HG03196 (cell line): ENCODE results near the gene GAPT.
"Not testable (repeated sequence)": the region's sequence is repeated elsewhere in the genome, so short reads cannot be mapped to it uniquely, and the experiment has no call there.

Experiments used
- ATAC-seq: cut with Tn5 transposase; IDR thresholded peaks from one replicate; pipeline ENCODE4 v1.9.1; 2021; ENCODE audit not compliant: unreplicated experiment

Gene GAPT

DNA sequence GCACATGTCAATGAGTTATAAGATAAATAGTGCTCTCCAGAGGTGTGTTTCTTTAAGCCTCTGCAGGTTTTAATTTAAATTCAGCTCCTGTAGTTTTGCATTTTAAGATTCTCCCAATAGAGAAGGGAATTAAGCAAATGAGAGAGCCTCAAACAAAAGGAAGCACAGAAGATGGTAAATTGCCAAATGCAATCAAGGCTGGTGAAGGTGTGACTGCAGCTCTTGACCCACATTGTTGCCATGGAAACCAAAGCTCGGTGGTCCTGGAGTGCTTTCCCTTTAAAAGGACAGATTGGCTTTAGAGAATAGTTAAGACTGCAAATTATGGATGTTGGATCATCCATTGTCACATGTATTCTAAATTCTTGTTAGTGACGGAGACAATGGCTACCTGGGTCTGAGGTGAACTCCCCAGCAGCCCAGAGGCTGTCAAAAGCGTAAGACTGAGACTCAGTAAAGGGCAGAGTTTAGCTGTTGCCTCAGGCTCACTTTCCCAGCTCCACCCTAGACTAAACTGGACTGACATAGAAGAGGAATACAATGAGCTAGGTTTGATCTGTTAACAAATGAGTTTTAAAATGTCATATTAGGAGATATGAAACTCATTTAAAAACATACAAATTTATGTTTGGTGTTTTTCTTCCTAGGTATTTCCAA, 12.3 kb downstream of the GAPT start:
- no peak for ATAC-seq

DNA sequence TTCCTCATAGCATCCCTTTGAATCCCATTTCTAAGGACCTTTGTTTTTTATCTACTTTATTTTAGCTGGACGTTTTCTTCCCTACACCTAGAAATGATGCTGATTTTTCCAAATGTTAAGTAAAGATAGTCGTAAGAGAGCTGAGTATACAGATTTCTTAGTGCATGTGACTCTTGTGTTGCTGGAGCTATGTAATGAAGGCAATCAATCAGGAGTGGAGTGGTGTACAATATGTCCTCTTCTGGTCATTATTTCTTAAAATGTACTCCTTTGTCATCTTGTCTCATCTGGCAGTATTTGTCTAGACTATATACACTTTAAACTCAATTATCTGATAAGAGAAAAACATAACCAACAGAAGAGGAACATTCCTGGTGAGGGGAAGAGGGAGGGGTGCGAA, 13.5 kb downstream of the GAPT start:
- ATAC-seq = no peak

DNA sequence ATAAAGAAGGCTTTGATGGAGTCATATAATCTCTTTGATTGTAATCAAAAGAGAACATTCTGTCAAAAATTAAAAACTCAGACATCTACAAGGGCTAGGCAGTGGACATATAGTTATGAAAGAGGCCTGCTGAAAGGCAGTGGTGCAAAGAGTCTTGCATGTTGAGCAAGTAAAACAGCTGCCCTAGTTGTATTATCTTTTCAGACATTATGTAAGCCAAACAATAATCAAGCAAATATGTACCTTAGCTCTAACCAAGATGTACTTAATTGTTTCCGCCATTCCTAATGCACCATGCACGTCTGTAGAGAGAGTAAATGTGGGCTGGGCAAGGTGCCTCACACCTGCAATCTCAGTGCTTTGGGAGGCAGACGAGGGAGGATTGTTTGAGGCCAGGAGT, 14.3 kb downstream of the GAPT start:
- no peak for ATAC-seq

DNA sequence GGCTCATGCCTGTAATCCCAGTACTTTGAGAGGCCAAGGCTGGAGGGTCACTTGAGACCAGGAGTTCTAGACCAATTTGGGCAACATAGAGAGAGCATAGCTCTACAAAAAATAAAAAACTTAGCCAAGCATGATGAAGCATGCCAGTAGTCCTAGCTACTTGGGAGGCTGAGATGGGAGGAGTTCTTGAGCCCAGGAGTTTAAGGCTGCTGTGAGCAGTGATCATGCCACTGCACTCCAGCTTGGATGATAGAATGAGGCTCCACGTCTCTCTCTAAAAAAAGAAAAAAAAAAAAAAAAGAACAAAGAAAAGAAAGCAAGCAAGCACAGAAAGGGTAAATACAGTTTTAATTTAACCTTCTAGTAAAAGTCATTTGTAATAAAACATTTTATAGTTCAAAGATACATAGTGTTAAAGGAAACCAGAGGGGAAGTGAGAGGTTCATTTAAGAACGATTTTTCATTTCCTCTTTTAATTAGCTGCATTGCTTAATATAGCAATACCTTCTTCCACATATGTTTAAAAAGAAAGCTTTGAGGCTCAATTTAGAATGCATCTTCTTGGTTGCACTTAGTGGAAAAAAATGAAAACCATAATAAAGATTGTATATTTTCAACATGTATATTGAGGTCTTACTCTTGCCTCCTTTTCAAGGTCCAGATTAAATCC, 14.9 kb downstream of the GAPT start:
- ATAC-seq = peak; percentile 59

DNA sequence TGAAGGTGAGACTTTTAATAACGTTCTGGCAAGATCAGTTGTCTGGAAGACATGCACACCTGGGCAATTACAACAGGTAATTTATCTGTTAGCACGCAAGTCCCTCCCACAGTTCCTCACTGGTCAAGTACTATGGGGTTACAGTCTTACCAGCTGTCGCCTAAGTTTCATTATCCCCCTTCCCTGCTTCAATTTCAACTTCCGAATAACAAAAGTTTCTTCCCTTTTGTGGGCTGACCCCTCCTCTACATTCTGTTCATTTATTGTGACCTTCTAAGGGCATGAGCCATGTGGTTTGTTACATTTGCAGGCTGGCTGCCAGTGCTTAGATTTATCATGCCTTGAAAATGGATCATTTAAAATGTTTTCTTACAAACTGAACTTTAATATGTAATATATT, 16.5 kb downstream of the GAPT start:
- no peak for ATAC-seq

DNA sequence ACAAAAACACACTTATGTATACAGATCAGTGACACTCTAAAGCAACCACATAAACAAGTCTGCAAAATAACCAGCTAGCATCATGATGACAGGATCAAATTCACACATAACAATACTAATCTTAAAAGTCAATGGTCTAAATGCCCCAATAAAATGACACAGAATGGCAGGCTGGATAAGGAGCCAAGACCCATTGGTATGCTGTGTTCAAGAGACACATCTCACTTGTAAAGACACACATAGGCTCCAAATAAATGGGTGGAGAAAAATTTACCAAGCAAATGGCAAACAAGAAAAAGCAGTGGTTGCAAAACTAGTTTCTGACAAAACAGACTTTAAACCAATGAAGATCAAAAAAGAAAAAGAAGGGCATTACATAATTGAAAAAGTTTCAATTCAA, 26.0 kb downstream of the GAPT start:
- no peak for ATAC-seq

DNA sequence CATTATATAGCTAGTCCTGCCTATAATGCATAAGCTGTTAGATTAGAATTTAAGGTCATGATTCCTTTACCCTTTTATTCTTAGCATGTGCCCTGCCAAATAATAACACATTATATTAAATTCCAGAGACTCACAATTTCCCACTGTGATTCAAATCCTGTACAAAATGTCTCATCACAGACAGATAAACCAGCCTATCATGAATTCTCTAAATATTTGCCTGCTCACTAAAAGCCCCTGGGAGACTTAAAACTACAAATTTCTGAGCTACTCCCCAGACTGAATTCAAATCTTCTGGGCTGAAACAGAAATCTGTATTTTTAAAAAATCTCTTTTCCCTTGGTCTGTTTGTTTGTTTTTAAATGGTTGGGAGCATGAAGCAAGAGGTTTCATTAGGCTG, 32.7 kb downstream of the GAPT start:
- ATAC-seq = no peak

DNA sequence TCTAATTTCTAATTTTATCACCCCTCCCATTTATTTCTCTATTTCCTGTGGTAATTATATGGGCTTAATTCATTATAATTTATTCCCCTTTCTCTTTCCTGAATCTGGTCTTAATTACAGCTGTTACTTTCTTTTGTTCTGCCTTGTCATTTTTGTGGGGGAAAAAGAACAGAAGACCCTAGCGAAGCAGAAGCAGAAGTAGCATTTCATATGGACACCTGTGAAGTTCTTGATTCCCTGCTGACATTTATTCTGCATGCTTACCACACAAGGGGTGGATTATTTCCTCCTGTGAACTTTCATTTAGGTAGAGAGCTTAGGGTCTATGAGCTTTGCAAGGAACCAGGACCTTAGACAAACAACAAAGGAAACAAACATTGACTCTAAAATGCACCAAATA, 33.3 kb downstream of the GAPT start:
- ATAC-seq = no peak

DNA sequence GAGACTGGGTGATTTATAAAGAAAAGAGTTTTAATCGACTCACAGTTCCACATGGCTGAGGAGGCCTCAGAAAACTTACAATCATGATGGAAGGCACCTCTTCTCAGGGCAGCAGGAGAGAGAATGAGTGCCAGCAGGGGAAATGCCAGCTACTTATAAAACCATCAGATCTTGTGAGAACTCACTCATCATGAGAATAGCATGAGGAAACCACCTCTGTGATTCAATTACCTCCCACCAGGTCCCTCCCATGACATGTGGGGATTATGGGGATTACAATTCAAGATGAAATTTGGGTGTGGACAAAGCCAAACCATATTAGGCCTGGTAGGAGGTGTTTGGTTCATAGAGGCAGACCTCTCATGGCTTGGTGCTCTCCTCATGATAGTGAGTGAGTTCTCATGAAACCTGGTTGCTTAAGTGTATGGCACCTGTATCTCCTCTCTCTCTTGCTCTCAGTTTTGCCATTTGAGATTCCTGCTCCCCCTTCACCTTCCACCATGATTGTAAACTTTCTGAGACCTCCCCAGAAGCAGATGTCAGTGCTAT, 39.8 kb downstream of the GAPT start:
- no peak for ATAC-seq

DNA sequence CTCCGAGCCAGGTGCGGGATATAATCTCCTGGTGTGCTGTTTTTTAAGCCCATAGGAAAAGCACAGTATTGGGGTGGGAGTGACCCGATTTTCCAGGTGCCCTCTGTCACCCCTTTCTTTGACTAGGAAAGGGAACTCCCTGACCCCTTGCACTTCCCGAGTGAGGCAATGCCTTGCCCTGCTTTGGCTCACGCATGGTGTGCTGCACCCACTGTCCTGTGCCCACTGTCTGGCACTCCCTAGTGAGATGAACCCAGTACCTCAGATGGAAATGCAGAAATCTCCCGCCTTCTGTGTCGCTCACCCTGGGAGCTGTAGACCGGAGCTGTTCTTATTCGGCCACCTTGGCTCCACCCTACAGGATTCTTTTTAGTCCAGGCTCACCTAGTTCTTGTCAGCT, 50.7 kb downstream of the GAPT start:
- ATAC-seq = not testable (repeated sequence)

DNA sequence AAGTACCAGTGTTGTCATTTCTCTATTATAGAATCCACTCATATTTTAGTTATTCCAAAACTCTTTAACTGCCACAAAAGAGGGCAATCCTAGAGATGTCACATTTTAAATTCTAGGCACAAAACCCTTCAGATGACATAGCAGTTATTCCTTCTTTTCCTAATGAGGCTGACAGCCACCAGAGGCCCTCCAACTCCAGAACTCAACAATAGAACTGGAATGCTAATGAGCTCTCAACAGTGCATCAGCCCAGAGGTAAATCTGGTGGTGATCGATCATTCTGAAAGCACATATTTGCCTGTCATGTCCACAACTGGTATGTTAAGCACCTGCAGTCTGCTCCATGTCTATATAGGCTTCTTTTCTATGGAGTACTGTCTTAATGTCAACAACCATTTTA, 51.5 kb downstream of the GAPT start:
- no peak for ATAC-seq

DNA sequence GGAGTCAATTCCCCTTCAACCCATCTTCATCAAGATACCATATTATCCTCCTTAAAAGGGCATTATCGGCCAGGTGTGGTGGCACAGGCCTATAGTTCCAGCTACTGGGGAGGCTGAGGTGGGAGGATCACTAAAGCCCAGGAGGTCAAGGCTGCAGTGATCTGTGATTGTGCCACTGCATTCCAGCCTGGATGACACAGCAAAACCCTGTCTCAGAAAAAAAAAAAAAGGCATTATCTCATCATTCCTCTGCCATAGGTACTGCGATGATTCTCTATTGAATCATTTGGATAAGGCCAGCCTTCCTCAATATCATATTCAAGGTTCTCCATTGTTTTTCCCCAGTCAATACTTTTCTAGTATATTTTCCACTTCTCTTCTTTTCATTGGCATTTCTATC, 52.5 kb downstream of the GAPT start:
- no peak for ATAC-seq

DNA sequence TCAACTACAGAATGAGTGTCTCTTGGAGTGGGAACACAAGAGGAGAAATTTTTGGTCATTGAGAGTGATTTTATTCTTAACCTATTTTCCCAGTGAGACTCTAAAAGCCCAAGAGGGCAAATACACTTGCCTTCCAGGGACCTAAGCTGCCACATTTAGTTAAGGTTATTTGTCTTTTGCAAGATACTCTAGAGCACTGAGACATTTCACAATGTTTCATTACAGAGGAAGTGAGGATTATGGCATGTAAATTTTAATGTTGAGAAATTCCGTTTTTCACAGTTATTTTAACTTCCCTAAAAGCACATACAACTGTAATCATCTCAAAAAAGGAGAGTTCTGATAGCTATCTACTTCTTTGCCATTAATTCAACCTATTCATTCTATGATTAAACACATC, 53.0 kb downstream of the GAPT start:
- no peak for ATAC-seq

DNA sequence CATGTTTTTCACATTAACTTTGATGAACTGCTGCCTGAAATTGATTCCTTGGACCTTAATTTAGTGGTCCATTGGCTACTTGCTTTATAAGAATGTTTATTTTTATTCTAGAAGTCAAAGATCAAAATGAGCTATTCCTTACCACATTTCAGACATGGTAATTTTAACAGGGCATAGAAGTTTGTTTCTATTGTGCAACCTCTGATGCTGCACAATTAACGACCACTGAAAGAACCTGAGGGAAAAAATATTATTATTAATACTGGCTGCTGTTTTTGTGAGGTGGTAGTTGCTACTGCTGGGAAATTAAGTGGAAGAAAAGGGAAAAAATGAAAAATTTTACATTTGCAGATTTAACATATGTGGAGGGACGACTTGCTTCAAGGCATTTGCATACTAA, 53.7 kb downstream of the GAPT start:
- ATAC-seq = no peak

DNA sequence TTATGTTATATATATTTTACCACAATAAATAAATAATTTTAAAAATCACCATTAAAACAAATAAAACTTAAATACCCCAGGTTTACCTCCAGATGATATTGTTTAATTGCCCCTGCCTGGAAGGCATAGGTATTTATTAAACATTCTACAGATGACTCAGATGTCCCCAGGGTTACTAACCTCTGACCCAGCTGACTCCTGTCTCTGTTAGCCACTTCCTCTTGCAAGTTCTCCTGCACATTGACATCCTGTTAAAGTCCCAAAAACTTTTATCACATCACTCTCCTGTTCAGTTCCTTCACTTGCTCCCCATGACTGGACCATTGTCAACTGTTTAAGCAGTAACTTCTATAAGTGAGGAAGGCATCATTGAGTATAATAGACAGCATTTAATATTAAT, 54.7 kb downstream of the GAPT start:
- ATAC-seq = peak; percentile 98
